Pancreas (tissue), 10 donors: ENCODE data around the gene NMB. TPM values are rescaled to one million over a fixed set of nuclear protein-coding genes. Genes with fewer than 3 reads are reported as not detected.
A peak's percentile ranks its signal among the peaks of the same experiment; 100 is the strongest.
"Not testable (repeated sequence)": the region's sequence is repeated elsewhere in the genome, so short reads cannot be mapped to it uniquely, and the experiment has no call there.

ENCODE experiments used
- ATAC-seq, 4 donors: fragments of 200-7000 bp; cut with Tn5 transposase; one replicate each; pipeline versions ENCODE4 v1.8.0 to v1.9.1; 2020; ENCODE audit warnings: mild to moderate bottlenecking in 4 of 4, moderate library complexity in 4 of 4
- DNase-seq, 6 donors: peaks; one replicate each; pipeline ENCODE4 v3.0.0-alpha.2; 2020
- FAIRE-seq: peaks from 2 replicates; lab custom pipeline; 2012; peaks lifted over from hg19 to GRCh38; lab: Jason Lieb, UNC
- H3K27ac ChIP-seq, 4 donors: fragments of 200-600 bp; sonication (generic); 1 replicate in 3 of 4; 2 replicates in 1 of 4; pipeline versions ENCODE4 v1.5.0 to v1.8.0; 2020
- H3K27me3 ChIP-seq, 4 donors: fragments of 200-600 bp; one replicate each; pipeline ENCODE4 v1.8.0; 2021
- H3K36me3 ChIP-seq, 3 donors: fragments of 200-600 bp; sonication (generic) in 1 of 3; one replicate each; pipeline versions ENCODE4 v1.5.0 to v1.8.0; 2020 to 2021
- H3K4me1 ChIP-seq, 3 donors: fragments of 200-600 bp; one replicate each; pipeline ENCODE4 v1.8.0; 2021
- H3K4me3 ChIP-seq, 4 donors: fragments of 200-600 bp; sonication (generic) in 2 of 4; one replicate each; pipeline versions ENCODE4 v1.5.0 to v1.8.0; 2020 to 2021
- H3K9me3 ChIP-seq, 4 donors: fragments of 200-600 bp; one replicate each; pipeline ENCODE4 v1.8.0; 2021
- CTCF ChIP-seq, 4 donors: fragments of 200-600 bp; sonication (generic) in 3 of 4; IDR thresholded peaks; one replicate each; pipeline versions ENCODE4 v1.5.0 to v1.8.0; 2021; ENCODE audit warnings: antibody characterized with exemption in 4 of 4
- WGBS, 2 donors: extraction: QIAGEN DNeasy Blood & Tissue Kit; methylation state at CpG; one replicate each; pipeline ENCODE4 v1.1.7; 2013; 5-methylcytosine and 5-hydroxymethylcytosine counted together
- intact Hi-C, 3 donors: fragments of 100-400 bp; cut with DNase I; formaldehyde crosslinking; loops; one replicate each; pipeline versions ENCODE4 v1.11.1 to v1.14.2; 2022
- polyA plus RNA-seq, 2 donors: library from polyadenylated mRNA; stranded (reverse); fragments of 200-250 nt; gene quantifications; one replicate each; pipeline ENCODE4 v1.2.3, GENCODE V29; 2013
- total RNA-seq, 6 donors: library from RNA; stranded (reverse); fragmentation: NEBNext Ultra II Directional in 4 of 6; extraction: Animal tissue kit (Norgen Biotek cat#: 25700) in 4 of 6; gene quantifications; one replicate each; pipeline versions ENCODE4 v1.2.1 to v1.2.4, GENCODE V29; 2021 to 2023
- donor health status: healthy with polysubstance abuse.
- donor health status: DM: no; HTN: no; CAD: no; lungs with moderate emphysema.
- donor health status: DM: no; HTN: no; CAD: no.
- donor health status: control.
- donor health status: control.
- donor health status: Bipolar disorder and iron deficiency.
- donor health status: DM: yes; HTN: yes; CAD: no.
- donor health status: DM: no; HTN: no; CAD: no.
- donor health status: DM: no; HTN: no; CAD: no.
- donor health status: DM: yes; HTN: yes; CAD: no.

Gene NMB
- total and polyA plus RNA-seq, 8 donors = 2.9 to 8.3 (median 4.2) TPM

GRCh38 chr15:84645997-84646396 lies 12.0 kb downstream of the NMB start:
- intact Hi-C loops = no loop called here
- H3K4me3 ChIP-seq = no peak overlapping the region
- H3K27me3 ChIP-seq = no peaks in the 10 kb centered on the region
- FAIRE-seq (no peak), ATAC-seq (no peak), DNase-seq (no peak)
- no peaks in the 10 kb centered on the region for H3K9me3 ChIP-seq
- H3K36me3 ChIP-seq = peaks cover 5 to 63% (median 23%) of the 10 kb centered on the region in 3 donors
- H3K4me1 ChIP-seq = no peaks in the 10 kb centered on the region
- no peak overlapping the region for H3K27ac ChIP-seq
- TF ChIP-seq CTCF (IDR thresholded peaks at IDR 0.05) = no peak
- 87 to 91% methylated on average over 10 of the region's 10 CpGs for WGBS, 2 donors

- Histone ChIP-seq H3K36me3 (peaks cover 5 to 61% (median 28%) of the 10 kb centered on the region in 3 donors), H3K27me3 (no peaks in the 10 kb centered on the region), H3K27ac (no peak overlapping the region), H3K4me1 (no peaks in the 10 kb centered on the region), H3K4me3 (no peak overlapping the region), H3K9me3 (no peaks in the 10 kb centered on the region)
- TF ChIP-seq CTCF (IDR thresholded peaks at IDR 0.05) = no peak
- DNase-seq (no peak), ATAC-seq (no peak), FAIRE-seq (no peak)
- intact Hi-C loops = no loop called here
- 88 to 98% methylated on average over 10 of the region's 10 CpGs for WGBS, 2 donors
These were observed 12.5 kb downstream of the NMB start for GRCh38 chr15:84645496-84645895.

- no peaks in the 10 kb centered on the region for H3K27me3 ChIP-seq
- H3K4me3 ChIP-seq = no peak overlapping the region
- H3K9me3 ChIP-seq = no peaks in the 10 kb centered on the region
- ATAC-seq (no peak), DNase-seq (no peak), FAIRE-seq (no peak)
- H3K27ac ChIP-seq = no peak overlapping the region
- H3K4me1 ChIP-seq = no peaks in the 10 kb centered on the region
- H3K36me3 ChIP-seq = peaks cover 5 to 59% (median 36%) of the 10 kb centered on the region in 3 donors
- intact Hi-C loops = no loop called here
- WGBS, 2 donors = 79 to 84% methylated on average over 6 of the region's 6 CpGs
- TF ChIP-seq CTCF (IDR thresholded peaks at IDR 0.05) = no peak
These were observed 14.2 kb downstream of the NMB start for GRCh38 chr15:84643838-84644237.

GRCh38 chr15:84642640-84643039 lies 15.4 kb downstream of the NMB start:
- DNase-seq, ATAC-seq, H3K27ac ChIP-seq, FAIRE-seq, H3K4me3 ChIP-seq, H3K9me3 ChIP-seq, H3K4me1 ChIP-seq, H3K27me3 ChIP-seq, intact Hi-C loops: not testable (repeated sequence)
- 51 to 99% methylated on average over 2 of the region's 2 CpGs for WGBS, 2 donors
- H3K36me3 ChIP-seq = peaks cover 5 to 47% (median 26%) of the 10 kb centered on the region in 3 donors

GRCh38 chr15:84641871-84642270 lies 16.1 kb downstream of the NMB start:
- WGBS, 2 donors = 92 to 95% methylated on average over 9 of the region's 9 CpGs
- ATAC-seq, DNase-seq, H3K27ac ChIP-seq, FAIRE-seq, H3K4me1 ChIP-seq, H3K4me3 ChIP-seq, H3K9me3 ChIP-seq, intact Hi-C loops, H3K27me3 ChIP-seq: not testable (repeated sequence)
- H3K36me3 ChIP-seq = peaks cover 5 to 40% (median 20%) of the 10 kb centered on the region in 3 donors

- ATAC-seq (peak in 2 of 4 donors; percentile 24 to 25), DNase-seq (no peak), FAIRE-seq (no peak)
- H3K27me3 ChIP-seq = no peaks in the 10 kb centered on the region
- no peaks in the 10 kb centered on the region for H3K9me3 ChIP-seq
- intact Hi-C loops = no loop called here
- peaks cover 5 to 11% (median 7%) of the 10 kb centered on the region in 3 donors for H3K4me1 ChIP-seq
- no peak for TF ChIP-seq CTCF (IDR thresholded peaks at IDR 0.05)
- no peak overlapping the region for H3K27ac ChIP-seq
- 57 to 58% methylated on average over 3 of the region's 3 CpGs for WGBS, 2 donors
- peaks cover 0 to 21% (median 15%) of the 10 kb centered on the region in 3 donors for H3K36me3 ChIP-seq
- no peak overlapping the region for H3K4me3 ChIP-seq
These were observed 19.9 kb downstream of the NMB start for GRCh38 chr15:84638103-84638502.
